IMR-90 (cell line): ENCODE data around the gene EPPIN.

Experiments used
- BHLHE40 ChIP-seq: fragments of 150-350 bp; IDR thresholded peaks from 2 replicates; pipeline ENCODE4 v1.6.1; 2016; ENCODE audit warnings: mild to moderate bottlenecking, low read depth, low read length
- CHD1 ChIP-seq: IDR thresholded peaks from 2 replicates; pipeline ENCODE4 v1.6.1; 2012; ENCODE audit warnings: low read depth, low read length, improper control_type of control experiment
- CTCF ChIP-seq: conservative IDR thresholded peaks from 2 replicates; pipeline ENCODE4 v1.5.1; 2012; ENCODE audit warnings: mild to moderate bottlenecking, low read depth, low read length, improper control_type of control experiment
- FOS ChIP-seq: fragments of 150-350 bp; IDR thresholded peaks from 2 replicates; pipeline ENCODE4 v1.6.1; 2016; ENCODE audit warnings: low read depth, low read length
- SMC3 ChIP-seq: fragments of 150-350 bp; IDR thresholded peaks from 2 replicates; pipeline ENCODE4 v1.6.1; 2016; ENCODE audit warnings: low read depth, mild to moderate bottlenecking, antibody characterized with exemption, low read length, moderate library complexity

GRCh38 chr20:45510242-45510862 is 36.8 kb downstream of the EPPIN start:
- TF ChIP-seq FOS = no peak
- TF ChIP-seq CTCF = no peak
- TF ChIP-seq BHLHE40 = no peak
- TF ChIP-seq CHD1 = no peak
- no peak for TF ChIP-seq SMC3
